Adrenal gland (tissue), 12 donors: ENCODE measurements around the gene OSTF1. TPM values are rescaled to one million over a fixed set of nuclear protein-coding genes. Genes with fewer than 3 reads are reported as not detected.

Experiments
- DNase-seq, 7 donors: peaks; one replicate each; pipeline ENCODE4 v3.0.0-alpha.2; 2019 to 2020
- H3K27ac ChIP-seq, 5 donors: fragments of 200-600 bp; sonication (generic) in 4 of 5; 1 replicate in 3 of 5; 2 replicates in 2 of 5; pipeline versions ENCODE4 v1.5.1 to v1.8.0; 2016 to 2020; ENCODE audit warnings: mild to moderate bottlenecking in 1 of 5
- H3K27me3 ChIP-seq: fragments of 200-600 bp; 2 replicates; pipeline ENCODE4 v1.8.0; 2021
- H3K36me3 ChIP-seq, 2 donors: fragments of 200-600 bp; replicated peaks in 1 of 2; 1 replicate in 1 of 2; 2 replicates in 1 of 2; pipeline versions ENCODE4 v1.5.1 to v1.8.0; 2018 to 2022
- H3K4me1 ChIP-seq, 2 donors: fragments of 200-600 bp; replicated peaks in 1 of 2; 1 replicate in 1 of 2; 2 replicates in 1 of 2; pipeline versions ENCODE4 v1.5.1 to v1.8.0; 2018 to 2021
- H3K4me3 ChIP-seq, 4 donors: fragments of 200-600 bp; sonication (generic) in 3 of 4; one replicate each; pipeline ENCODE4 v1.5.1; 2016 to 2018
- H3K9me3 ChIP-seq, 3 donors: fragments of 200-600 bp; sonication (generic) in 1 of 3; replicated peaks in 1 of 3; 1 replicate in 2 of 3; 2 replicates in 1 of 3; pipeline versions ENCODE4 v1.5.1 to v1.8.0; 2016 to 2021
- CTCF ChIP-seq, 6 experiments: fragments of 450-650 bp in 4 of 6; fragments of 200-600 bp in 2 of 6; sonication (generic) in 1 of 6; IDR thresholded peaks; 1 replicate in 5 of 6; 2 replicates in 1 of 6; pipeline versions ENCODE4 v1.5.1 to v1.8.0; 2016 to 2021; ENCODE audit warnings: antibody characterized with exemption in 6 of 6, mild to moderate bottlenecking in 2 of 6, moderate library complexity in 1 of 6
- POLR2A ChIP-seq, 2 donors: fragments of 450-650 bp; IDR thresholded peaks; one replicate each; pipeline ENCODE4 v1.6.1; 2017; ENCODE audit warnings: antibody characterized with exemption in 2 of 2, mild to moderate bottlenecking in 2 of 2, moderate library complexity in 1 of 2
- WGBS, 4 donors: extraction: QIAGEN DNeasy Blood & Tissue Kit in 2 of 4; methylation state at CpG; one replicate each; pipeline versions ENCODE4 v1.1.5 to v1.1.7; 2013 to 2017; 5-methylcytosine and 5-hydroxymethylcytosine counted together
- intact Hi-C, 2 donors: fragments of 100-400 bp; cut with DNase I; formaldehyde crosslinking; loops; one replicate each; pipeline versions ENCODE4 v1.14.1 to v1.15.0; 2022 to 2023
- polyA plus RNA-seq, 3 donors: library from polyadenylated mRNA; stranded (reverse); fragments of 200-250 nt in 2 of 3; fragments of 350-450 nt in 1 of 3; fragmentation: Illumina TruSeq in 1 of 3; extraction: RNeasy Lipid Tissue Mini Kit (QIAGEN cat#74804) in 1 of 3; gene quantifications; one replicate each; pipeline ENCODE4 v1.2.3, GENCODE V29; 2013 to 2014
- small RNA-seq, 2 donors: library from RNA; depleted of rRNA; stranded (forward); fragments of <200 nt; gene quantifications; one replicate each; pipeline ENCODE3, GENCODE V24; 2016
- total RNA-seq, 9 donors: library from RNA; depleted of rRNA in 4 of 9; stranded (reverse); fragments of >200 nt in 4 of 9; fragments of 120-200 nt in 1 of 9; fragmentation: NEBNext Ultra II Directional in 1 of 9; extraction: Animal tissue kit (Norgen Biotek cat#: 25700) in 1 of 9; gene quantifications; one replicate each; pipeline versions ENCODE4 v1.1.0 to v1.2.4, GENCODE V29; 2013 to 2023
- donor health status: healthy with polysubstance abuse.
- donor health status: Bipolar disorder and iron deficiency.
- donor health status: DM: yes; HTN: yes; CAD: no.
- donor health status: DM: no; HTN: no; CAD: no.
- donor health status: DM: no; HTN: no; CAD: no.
- donor health status: DM: yes; HTN: yes; CAD: no.

OSTF1 gene
- total and polyA plus RNA-seq, 12 donors = 21.0 to 52.2 (median 34.9) TPM

DNA sequence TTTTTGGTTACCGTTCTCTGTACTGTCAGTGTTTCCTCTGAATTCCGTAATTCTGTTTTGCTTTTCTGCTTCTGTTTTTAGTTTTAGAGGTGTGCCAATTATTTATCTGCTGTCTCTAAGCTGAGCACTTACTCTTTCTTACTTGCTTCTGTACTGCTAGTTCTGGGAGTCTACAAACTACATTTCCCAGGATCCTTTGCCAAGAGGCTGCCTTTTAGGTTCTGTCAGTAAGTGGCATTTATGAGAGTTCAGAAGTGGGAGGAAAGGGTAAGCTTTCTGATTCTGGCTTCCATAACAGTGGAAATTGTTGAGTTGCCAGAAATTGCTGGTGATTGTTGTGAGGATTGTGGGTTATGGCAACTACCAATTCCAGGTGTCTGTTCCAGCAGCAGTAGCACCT is 102.4 kb downstream of the OSTF1 start:
- WGBS, 4 donors = 69 to 79% (median 76%) methylated on average over 2 of the region's 2 CpGs
- TF ChIP-seq CTCF (IDR thresholded peaks at IDR 0.05) (no peak), POLR2A (IDR thresholded peaks at IDR 0.05) (no peak)
- no peaks in the 10 kb centered on the region for H3K9me3 ChIP-seq
- no peaks in the 10 kb centered on the region for H3K36me3 ChIP-seq
- intact Hi-C loops = no loop called here
- H3K27me3 ChIP-seq = no peaks in the 10 kb centered on the region
- no peak for DNase-seq
- H3K4me3 ChIP-seq = no peak overlapping the region
- peaks cover 0 to 3% of the 10 kb centered on the region in 2 donors for H3K4me1 ChIP-seq
- H3K27ac ChIP-seq = no peak overlapping the region

Small RNAs within 50 kb of the gene (small RNA-seq; reads per million reads assigned to genes)
- gene RF00019 = 0 reads per million in 2 donors

Other genes with a start within 250 kb of the OSTF1 start
- gene TRPM6, start 200.6 kb upstream of the OSTF1 start, total RNA-seq = under 1 TPM; under 0.01 to 0.43 (median 0.25) TPM
- gene TRPM6, start 200.6 kb upstream of the OSTF1 start, polyA plus RNA-seq = under 1 TPM; 0.10 to 0.20 (median 0.16) TPM
- 1 to 10 TPM; 1.4 to 4.6 (median 2.8) TPM for gene C9orf40, start 135.6 kb upstream of the OSTF1 start, total RNA-seq
- 1 to 10 TPM; 1.4 to 2.6 (median 1.8) TPM for gene C9orf40, start 135.6 kb upstream of the OSTF1 start, polyA plus RNA-seq
- 10 to 100 TPM; 11.3 to 76.8 (median 19.0) TPM for gene CARNMT1, start 60.2 kb upstream of the OSTF1 start, total RNA-seq
- gene CARNMT1, start 60.2 kb upstream of the OSTF1 start, polyA plus RNA-seq = 10 to 100 TPM in 1 of 3 donors, 1 to 10 TPM in 2; 3.3 to 13.4 (median 4.1) TPM
- 10 to 100 TPM in 7 of 9 donors, 1 to 10 TPM in 2; 4.3 to 27.4 (median 20.2) TPM for gene NMRK1, start 359 bp upstream of the OSTF1 start, total RNA-seq
- 10 to 100 TPM; 22.4 to 93.2 (median 29.8) TPM for gene NMRK1, start 359 bp upstream of the OSTF1 start, polyA plus RNA-seq